ENCODE measurements around the gene MCCD1. TPM values are rescaled to one million over a fixed set of nuclear protein-coding genes. Genes with fewer than 3 reads are reported as not detected.

The MCCD1 gene
- polyA plus RNA-seq, 2 of the 4 experiments (the other 2 are of a cell fraction) = not detected

GRCh38 chr6:31572041-31572911 lies 43.5 kb downstream of the MCCD1 start, which contains the start of gene LTA:
Gene LTA (plus strand): TSS chr6:31572289. CDS start chr6:31572743, 454 bp downstream.
- Histone ChIP-seq H3K4me1 (no peaks in the 10 kb centered on the region), H3K4me3 (no peak within 1 kb of the TSS), H3K27ac (no peak within 1 kb of the TSS), H3K4me2 (no peak within 1 kb of the TSS), H3K9me3 (no peaks in the 10 kb centered on the region)
- TF ChIP-seq, protein P1, sequence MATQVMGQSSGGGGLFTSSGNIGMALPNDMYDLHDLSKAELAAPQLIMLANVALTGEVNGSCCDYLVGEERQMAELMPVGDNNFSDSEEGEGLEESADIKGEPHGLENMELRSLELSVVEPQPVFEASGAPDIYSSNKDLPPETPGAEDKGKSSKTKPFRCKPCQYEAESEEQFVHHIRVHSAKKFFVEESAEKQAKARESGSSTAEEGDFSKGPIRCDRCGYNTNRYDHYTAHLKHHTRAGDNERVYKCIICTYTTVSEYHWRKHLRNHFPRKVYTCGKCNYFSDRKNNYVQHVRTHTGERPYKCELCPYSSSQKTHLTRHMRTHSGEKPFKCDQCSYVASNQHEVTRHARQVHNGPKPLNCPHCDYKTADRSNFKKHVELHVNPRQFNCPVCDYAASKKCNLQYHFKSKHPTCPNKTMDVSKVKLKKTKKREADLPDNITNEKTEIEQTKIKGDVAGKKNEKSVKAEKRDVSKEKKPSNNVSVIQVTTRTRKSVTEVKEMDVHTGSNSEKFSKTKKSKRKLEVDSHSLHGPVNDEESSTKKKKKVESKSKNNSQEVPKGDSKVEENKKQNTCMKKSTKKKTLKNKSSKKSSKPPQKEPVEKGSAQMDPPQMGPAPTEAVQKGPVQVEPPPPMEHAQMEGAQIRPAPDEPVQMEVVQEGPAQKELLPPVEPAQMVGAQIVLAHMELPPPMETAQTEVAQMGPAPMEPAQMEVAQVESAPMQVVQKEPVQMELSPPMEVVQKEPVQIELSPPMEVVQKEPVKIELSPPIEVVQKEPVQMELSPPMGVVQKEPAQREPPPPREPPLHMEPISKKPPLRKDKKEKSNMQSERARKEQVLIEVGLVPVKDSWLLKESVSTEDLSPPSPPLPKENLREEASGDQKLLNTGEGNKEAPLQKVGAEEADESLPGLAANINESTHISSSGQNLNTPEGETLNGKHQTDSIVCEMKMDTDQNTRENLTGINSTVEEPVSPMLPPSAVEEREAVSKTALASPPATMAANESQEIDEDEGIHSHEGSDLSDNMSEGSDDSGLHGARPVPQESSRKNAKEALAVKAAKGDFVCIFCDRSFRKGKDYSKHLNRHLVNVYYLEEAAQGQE (IDR thresholded peaks at IDR 0.05) = no peak
- no peak for TF ChIP-seq GATA3 (IDR thresholded peaks at IDR 0.05; ENCODE audit: borderline replicate concordance)
- no peak for TF ChIP-seq CHD2 (IDR thresholded peaks at IDR 0.05; ENCODE audit: low read length, partially characterized antibody)
- TF ChIP-seq, protein P2, sequence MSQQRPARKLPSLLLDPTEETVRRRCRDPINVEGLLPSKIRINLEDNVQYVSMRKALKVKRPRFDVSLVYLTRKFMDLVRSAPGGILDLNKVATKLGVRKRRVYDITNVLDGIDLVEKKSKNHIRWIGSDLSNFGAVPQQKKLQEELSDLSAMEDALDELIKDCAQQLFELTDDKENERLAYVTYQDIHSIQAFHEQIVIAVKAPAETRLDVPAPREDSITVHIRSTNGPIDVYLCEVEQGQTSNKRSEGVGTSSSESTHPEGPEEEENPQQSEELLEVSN (IDR thresholded peaks at IDR 0.05; ENCODE audit: borderline replicate concordance, low read depth) = no peak
- no peak for TF ChIP-seq ESRRA (IDR thresholded peaks at IDR 0.05; ENCODE audit: borderline replicate concordance, low read length)
- no peak for TF ChIP-seq SREBF2 (IDR thresholded peaks at IDR 0.05)
- no peak for TF ChIP-seq RFX5 (IDR thresholded peaks at IDR 0.05)
- no peak for TF ChIP-seq FOSL2 (IDR thresholded peaks at IDR 0.05)
- no peak for TF ChIP-seq FOSL2 (CRISPR knock-in tag; IDR thresholded peaks at IDR 0.05)
- TF ChIP-seq HOXB5 (CRISPR knock-in tag; IDR thresholded peaks at IDR 0.05) = no peak
- no peak for TF ChIP-seq BHLHE40 (IDR thresholded peaks at IDR 0.05; ENCODE audit: low read depth, low read length)
- no peak for TF ChIP-seq RARB (CRISPR knock-in tag; IDR thresholded peaks at IDR 0.05)
- no peak for TF ChIP-seq EP300 (IDR thresholded peaks at IDR 0.05)
- no peak for TF ChIP-seq USF2 (IDR thresholded peaks at IDR 0.05)
- POLR2A ChIA-PET = no interaction called here
- 71% methylated on average over 18 of the region's 27 CpGs for WGBS (ENCODE audit: missing lambda C conversion rate)
- DNase-seq (ENCODE audit: low read depth in 1 of 2, low spot score in 1 of 2) (no peak), ATAC-seq (no peak), FAIRE-seq (no peak)
- CTCF ChIA-PET = interaction anchor here (1.0 to 18.3 kb wide), 3 partner anchors 8 to 22 kb away, joined by 3 to 338 read pairs (median 30); partner anchors contain the start of gene NCR3

DNA sequence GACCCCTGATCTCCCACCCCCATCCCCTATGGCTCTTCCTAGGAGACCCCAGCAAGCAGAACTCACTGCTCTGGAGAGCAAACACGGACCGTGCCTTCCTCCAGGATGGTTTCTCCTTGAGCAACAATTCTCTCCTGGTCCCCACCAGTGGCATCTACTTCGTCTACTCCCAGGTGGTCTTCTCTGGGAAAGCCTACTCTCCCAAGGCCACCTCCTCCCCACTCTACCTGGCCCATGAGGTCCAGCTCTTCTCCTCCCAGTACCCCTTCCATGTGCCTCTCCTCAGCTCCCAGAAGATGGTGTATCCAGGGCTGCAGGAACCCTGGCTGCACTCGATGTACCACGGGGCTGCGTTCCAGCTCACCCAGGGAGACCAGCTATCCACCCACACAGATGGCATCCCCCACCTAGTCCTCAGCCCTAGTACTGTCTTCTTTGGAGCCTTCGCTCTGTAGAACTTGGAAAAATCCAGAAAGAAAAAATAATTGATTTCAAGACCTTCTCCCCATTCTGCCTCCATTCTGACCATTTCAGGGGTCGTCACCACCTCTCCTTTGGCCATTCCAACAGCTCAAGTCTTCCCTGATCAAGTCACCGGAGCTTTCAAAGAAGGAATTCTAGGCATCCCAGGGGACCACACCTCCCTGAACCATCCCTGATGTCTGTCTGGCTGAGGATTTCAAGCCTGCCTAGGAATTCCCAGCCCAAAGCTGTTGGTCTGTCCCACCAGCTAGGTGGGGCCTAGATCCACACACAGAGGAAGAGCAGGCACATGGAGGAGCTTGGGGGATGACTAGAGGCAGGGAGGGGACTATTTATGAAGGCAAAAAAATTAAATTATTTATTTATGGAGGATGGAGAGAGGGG lies 44.7 kb downstream of the MCCD1 start:
- no peak for ATAC-seq
- WGBS (ENCODE audit: missing lambda C conversion rate) = 65% methylated on average over 9 of the region's 9 CpGs
- no peak overlapping the region for H3K4me2 ChIP-seq
- H3K27ac ChIP-seq = no peak overlapping the region
- no peaks in the 10 kb centered on the region for H3K9me3 ChIP-seq
- no peaks in the 10 kb centered on the region for H3K4me1 ChIP-seq
- no peak for DNase-seq (ENCODE audit: low read depth in 1 of 2, low spot score in 1 of 2)
- TF ChIP-seq JUNB (IDR thresholded peaks at IDR 0.05) (no peak), RNF2 (IDR thresholded peaks at IDR 0.05; ENCODE audit: borderline replicate concordance, low read depth) (no peak), RARB (CRISPR knock-in tag; IDR thresholded peaks at IDR 0.05) (no peak), TFCP2L1 (CRISPR knock-in tag; IDR thresholded peaks at IDR 0.05) (no peak)
- no peak overlapping the region for H3K4me3 ChIP-seq
- no peak for FAIRE-seq
- POLR2A ChIA-PET = no interaction called here
- CTCF ChIA-PET = interaction anchor here (1.0 to 18.3 kb wide), 5 partner anchors 9 to 27 kb away, joined by 3 to 338 read pairs (median 18); partner anchors contain the start of genes ATP6V1G2, NCR3 and NFKBIL1

All from A549 (cell line).